ENCODE results near the gene ZBTB42. TPM values are rescaled to one million over a fixed set of nuclear protein-coding genes. Genes with fewer than 3 reads are reported as not detected.

Gene ZBTB42
- total RNA-seq, 2 donors from 2014 or later: 28.4 to 40.9 TPM

- peaks cover 16% of the 10 kb centered on the region for H3K4me1 ChIP-seq (replicated peaks)
- TF ChIP-seq POLR2A (IDR thresholded peaks at IDR 0.05) (no peak), CTCF (IDR thresholded peaks at IDR 0.05) (no peak), POLR2AphosphoS5 (IDR thresholded peaks at IDR 0.05) (no peak)
- H3K9me3 ChIP-seq: no peaks in the 10 kb centered on the region
- DNase-seq (ENCODE audit: low spot score): no peak
- WGBS: 67% methylated on average over 24 of the region's 24 CpGs
- peaks cover 0 to 10% of the 10 kb centered on the region in 2 donors for H3K36me3 ChIP-seq
- H3K27ac ChIP-seq: no peak overlapping the region
- H3K27me3 ChIP-seq (replicated peaks; ENCODE audit: insufficient read depth): no peaks in the 10 kb centered on the region
- no peak overlapping the region for H3K4me3 ChIP-seq
- intact Hi-C loops (cut with DNase I): no loop called here
Measured at GRCh38 chr14:104770072-104770579, 30.8 kb upstream of the ZBTB42 start.

- DNase-seq (ENCODE audit: low spot score): no peak
- Histone ChIP-seq H3K27ac (no peak overlapping the region), H3K36me3 (peaks cover 0 to 10% of the 10 kb centered on the region in 2 donors), H3K4me1 (replicated peaks) (peaks cover 20% of the 10 kb centered on the region), H3K9me3 (no peaks in the 10 kb centered on the region), H3K4me3 (no peak overlapping the region), H3K27me3 (replicated peaks; ENCODE audit: insufficient read depth) (no peaks in the 10 kb centered on the region)
- WGBS: 96% methylated on average over 5 of the region's 5 CpGs
- intact Hi-C loops (cut with DNase I): no loop called here
- no peak for TF ChIP-seq POLR2A (IDR thresholded peaks at IDR 0.05)
- no peak for TF ChIP-seq POLR2AphosphoS5 (IDR thresholded peaks at IDR 0.05)
- TF ChIP-seq CTCF (IDR thresholded peaks at IDR 0.05): peak in 3 of 4 experiments; percentile 9 to 35 (median 11)
Measured at GRCh38 chr14:104770851-104771272, 30.0 kb upstream of the ZBTB42 start.

- 91% methylated on average over 2 of the region's 4 CpGs for WGBS
- peaks cover 0 to 10% of the 10 kb centered on the region in 2 donors for H3K36me3 ChIP-seq
- TF ChIP-seq POLR2AphosphoS5 (IDR thresholded peaks at IDR 0.05): no peak
- no peak for TF ChIP-seq CTCF (IDR thresholded peaks at IDR 0.05)
- TF ChIP-seq POLR2A (IDR thresholded peaks at IDR 0.05): no peak
- H3K9me3 ChIP-seq: no peaks in the 10 kb centered on the region
- H3K27ac ChIP-seq: no peak overlapping the region
- no peak overlapping the region for H3K4me3 ChIP-seq
- no peaks in the 10 kb centered on the region for H3K27me3 ChIP-seq (replicated peaks; ENCODE audit: insufficient read depth)
- DNase-seq (ENCODE audit: low spot score): no peak
- intact Hi-C loops (cut with DNase I): no loop called here
- peaks cover 20% of the 10 kb centered on the region for H3K4me1 ChIP-seq (replicated peaks)
Measured at GRCh38 chr14:104771374-104771773, 29.5 kb upstream of the ZBTB42 start.

GRCh38 chr14:104771918-104772706, 28.8 kb upstream of the ZBTB42 start:
- whole genome bisulfite sequencing: 81% methylated on average over 34 of the region's 34 CpGs
- Histone ChIP-seq H3K27me3 (replicated peaks; ENCODE audit: insufficient read depth) (no peaks in the 10 kb centered on the region), H3K4me3 (no peak overlapping the region), H3K36me3 (peaks cover 0 to 10% of the 10 kb centered on the region in 2 donors), H3K9me3 (no peaks in the 10 kb centered on the region), H3K27ac (no peak overlapping the region), H3K4me1 (replicated peaks) (peaks cover 20% of the 10 kb centered on the region)
- intact Hi-C loops (cut with DNase I): no loop called here
- no peak for DNase-seq (ENCODE audit: low spot score)
- TF ChIP-seq POLR2AphosphoS5 (IDR thresholded peaks at IDR 0.05): peak; percentile 62
- TF ChIP-seq CTCF (IDR thresholded peaks at IDR 0.05): no peak
- TF ChIP-seq POLR2A (IDR thresholded peaks at IDR 0.05): peak; percentile 18

All from prostate gland (tissue), 2 donors.